Adrenal gland (tissue), 12 donors: ENCODE results near the gene ADAMTS6. TPM values are rescaled to one million over a fixed set of nuclear protein-coding genes. Genes with fewer than 3 reads are reported as not detected.

Source experiments
- DNase-seq, 7 donors: peaks; one replicate each; pipeline ENCODE4 v3.0.0-alpha.2; 2019 to 2020
- H3K27ac ChIP-seq, 5 donors: fragments of 200-600 bp; sonication (generic) in 4 of 5; 1 replicate in 3 of 5; 2 replicates in 2 of 5; pipeline versions ENCODE4 v1.5.1 to v1.8.0; 2016 to 2020; ENCODE audit warnings: mild to moderate bottlenecking in 1 of 5
- H3K27me3 ChIP-seq: fragments of 200-600 bp; 2 replicates; pipeline ENCODE4 v1.8.0; 2021
- H3K36me3 ChIP-seq, 2 donors: fragments of 200-600 bp; replicated peaks in 1 of 2; 1 replicate in 1 of 2; 2 replicates in 1 of 2; pipeline versions ENCODE4 v1.5.1 to v1.8.0; 2018 to 2022
- H3K4me1 ChIP-seq, 2 donors: fragments of 200-600 bp; replicated peaks in 1 of 2; 1 replicate in 1 of 2; 2 replicates in 1 of 2; pipeline versions ENCODE4 v1.5.1 to v1.8.0; 2018 to 2021
- H3K4me3 ChIP-seq, 4 donors: fragments of 200-600 bp; sonication (generic) in 3 of 4; one replicate each; pipeline ENCODE4 v1.5.1; 2016 to 2018
- H3K9me3 ChIP-seq, 3 donors: fragments of 200-600 bp; sonication (generic) in 1 of 3; replicated peaks in 1 of 3; 1 replicate in 2 of 3; 2 replicates in 1 of 3; pipeline versions ENCODE4 v1.5.1 to v1.8.0; 2016 to 2021
- CTCF ChIP-seq, 6 experiments: fragments of 450-650 bp in 4 of 6; fragments of 200-600 bp in 2 of 6; sonication (generic) in 1 of 6; IDR thresholded peaks; 1 replicate in 5 of 6; 2 replicates in 1 of 6; pipeline versions ENCODE4 v1.5.1 to v1.8.0; 2016 to 2021; ENCODE audit warnings: antibody characterized with exemption in 6 of 6, mild to moderate bottlenecking in 2 of 6, moderate library complexity in 1 of 6
- POLR2A ChIP-seq, 2 donors: fragments of 450-650 bp; IDR thresholded peaks; one replicate each; pipeline ENCODE4 v1.6.1; 2017; ENCODE audit warnings: antibody characterized with exemption in 2 of 2, mild to moderate bottlenecking in 2 of 2, moderate library complexity in 1 of 2
- WGBS, 4 donors: extraction: QIAGEN DNeasy Blood & Tissue Kit in 2 of 4; methylation state at CpG; one replicate each; pipeline versions ENCODE4 v1.1.5 to v1.1.7; 2013 to 2017; 5-methylcytosine and 5-hydroxymethylcytosine counted together
- intact Hi-C, 2 donors: fragments of 100-400 bp; cut with DNase I; formaldehyde crosslinking; loops; one replicate each; pipeline versions ENCODE4 v1.14.1 to v1.15.0; 2022 to 2023
- polyA plus RNA-seq, 3 donors: library from polyadenylated mRNA; stranded (reverse); fragments of 200-250 nt in 2 of 3; fragments of 350-450 nt in 1 of 3; fragmentation: Illumina TruSeq in 1 of 3; extraction: RNeasy Lipid Tissue Mini Kit (QIAGEN cat#74804) in 1 of 3; gene quantifications; one replicate each; pipeline ENCODE4 v1.2.3, GENCODE V29; 2013 to 2014
- total RNA-seq, 9 donors: library from RNA; depleted of rRNA in 4 of 9; stranded (reverse); fragments of >200 nt in 4 of 9; fragments of 120-200 nt in 1 of 9; fragmentation: NEBNext Ultra II Directional in 1 of 9; extraction: Animal tissue kit (Norgen Biotek cat#: 25700) in 1 of 9; gene quantifications; one replicate each; pipeline versions ENCODE4 v1.1.0 to v1.2.4, GENCODE V29; 2013 to 2023
- donor health status: healthy with polysubstance abuse.
- donor health status: Bipolar disorder and iron deficiency.
- donor health status: DM: yes; HTN: yes; CAD: no.
- donor health status: DM: no; HTN: no; CAD: no.
- donor health status: DM: no; HTN: no; CAD: no.
- donor health status: DM: yes; HTN: yes; CAD: no.

Gene ADAMTS6
- total and polyA plus RNA-seq, 12 donors = 0.24 to 11.9 (median 0.89) TPM

- intact Hi-C loops = no loop called here
- WGBS, 4 donors = 77 to 90% (median 88%) methylated on average over 1 of the region's 1 CpG
Measured at GRCh38 chr5:65475895-65476294, 5.8 kb downstream of the ADAMTS6 start.

GRCh38 chr5:65475336-65475735 is 6.4 kb downstream of the ADAMTS6 start:
- Histone ChIP-seq H3K9me3 (no peaks in the 10 kb centered on the region), H3K4me1 (peaks cover 0 to 9% of the 10 kb centered on the region in 2 donors), H3K27me3 (no peaks in the 10 kb centered on the region), H3K36me3 (no peaks in the 10 kb centered on the region), H3K27ac (no peak overlapping the region), H3K4me3 (no peak overlapping the region)
- TF ChIP-seq POLR2A (IDR thresholded peaks at IDR 0.05) = no peak
- TF ChIP-seq CTCF (IDR thresholded peaks at IDR 0.05) = no peak
- 85 to 94% (median 91%) methylated on average over 4 of the region's 4 CpGs for WGBS, 4 donors
- intact Hi-C loops = no loop called here
- no peak for DNase-seq

More at GRCh38 chr5:65475895-65476294, 5.8 kb downstream of the ADAMTS6 start:
- no peak overlapping the region for H3K27ac ChIP-seq
- H3K4me1 ChIP-seq = peaks cover 4 to 14% of the 10 kb centered on the region in 2 donors
- H3K27me3 ChIP-seq = no peaks in the 10 kb centered on the region
- no peak overlapping the region for H3K4me3 ChIP-seq
- no peaks in the 10 kb centered on the region for H3K9me3 ChIP-seq
- TF ChIP-seq POLR2A (IDR thresholded peaks at IDR 0.05) = no peak
- TF ChIP-seq CTCF (IDR thresholded peaks at IDR 0.05) = no peak
- no peak for DNase-seq
- H3K36me3 ChIP-seq = no peaks in the 10 kb centered on the region

GRCh38 chr5:65474130-65474711 is 7.5 kb downstream of the ADAMTS6 start:
- no peak for DNase-seq
- no peaks in the 10 kb centered on the region for H3K27me3 ChIP-seq
- H3K36me3 ChIP-seq = no peaks in the 10 kb centered on the region
- 61 to 69% (median 65%) methylated on average over 3 of the region's 3 CpGs for WGBS, 4 donors
- H3K4me1 ChIP-seq = no peaks in the 10 kb centered on the region
- no peak for TF ChIP-seq POLR2A (IDR thresholded peaks at IDR 0.05)
- no peak for TF ChIP-seq CTCF (IDR thresholded peaks at IDR 0.05)
- intact Hi-C loops = no loop called here
- H3K4me3 ChIP-seq = no peak overlapping the region
- no peak overlapping the region for H3K27ac ChIP-seq
- no peaks in the 10 kb centered on the region for H3K9me3 ChIP-seq

GRCh38 chr5:65468633-65469032 is 13.1 kb downstream of the ADAMTS6 start:
- DNase-seq = no peak
- 75 to 89% (median 77%) methylated on average over 3 of the region's 3 CpGs for WGBS, 4 donors
- H3K27me3 ChIP-seq = no peaks in the 10 kb centered on the region
- H3K4me1 ChIP-seq = no peaks in the 10 kb centered on the region
- no peaks in the 10 kb centered on the region for H3K36me3 ChIP-seq
- intact Hi-C loops = no loop called here
- no peak overlapping the region for H3K4me3 ChIP-seq
- no peak overlapping the region for H3K27ac ChIP-seq
- TF ChIP-seq POLR2A (IDR thresholded peaks at IDR 0.05) (no peak), CTCF (IDR thresholded peaks at IDR 0.05) (no peak)
- H3K9me3 ChIP-seq = no peaks in the 10 kb centered on the region
